Measurements from ENCODE around the gene GID8. TPM values are rescaled to one million over a fixed set of nuclear protein-coding genes. Genes with fewer than 3 reads are reported as not detected.
A peak's percentile ranks its signal among the peaks of the same experiment; 100 is the strongest.

The GID8 gene
- total RNA-seq, 1 donor from 2014 or later: 32.9 TPM

GRCh38 chr20:62970307-62971210 lies 32.6 kb downstream of the GID8 start:
- no peak for DNase-seq (ENCODE audit: low spot score)

GRCh38 chr20:62971211-62971949 lies 33.4 kb downstream of the GID8 start:
- no peak for DNase-seq (ENCODE audit: low spot score)

- DNase-seq (ENCODE audit: low spot score): peak; percentile 87
These were observed 34.2 kb downstream of the GID8 start for GRCh38 chr20:62971950-62972844.

GRCh38 chr20:62972845-62973745 lies 35.1 kb downstream of the GID8 start:
- DNase-seq (ENCODE audit: low spot score): no peak

- no peak for DNase-seq (ENCODE audit: low spot score)
These were observed 37.4 kb downstream of the GID8 start for GRCh38 chr20:62975251-62975760.

GRCh38 chr20:62975812-62976508 lies 38.0 kb downstream of the GID8 start:
- DNase-seq (ENCODE audit: low spot score): no peak

- no peak for DNase-seq (ENCODE audit: low spot score)
These were observed 38.9 kb downstream of the GID8 start for GRCh38 chr20:62976886-62977285.

GRCh38 chr20:62977613-62978560 lies 39.9 kb downstream of the GID8 start:
- no peak for DNase-seq (ENCODE audit: low spot score)

GRCh38 chr20:62978561-62978943 lies 40.6 kb downstream of the GID8 start:
- no peak for DNase-seq (ENCODE audit: low spot score)

GRCh38 chr20:62979310-62979709 lies 41.4 kb downstream of the GID8 start:
- no peak for DNase-seq (ENCODE audit: low spot score)

GRCh38 chr20:62979876-62980373 lies 42.0 kb downstream of the GID8 start:
- no peak for DNase-seq (ENCODE audit: low spot score)

- DNase-seq (ENCODE audit: low spot score): no peak
These were observed 42.5 kb downstream of the GID8 start for GRCh38 chr20:62980380-62980960.

- DNase-seq (ENCODE audit: low spot score): no peak
These were observed 43.0 kb downstream of the GID8 start for GRCh38 chr20:62980970-62981369.

GRCh38 chr20:62982124-62983075 lies 44.5 kb downstream of the GID8 start:
- no peak for DNase-seq (ENCODE audit: low spot score)

- DNase-seq (ENCODE audit: low spot score): no peak
These were observed 45.3 kb downstream of the GID8 start for GRCh38 chr20:62983210-62983609.

GRCh38 chr20:62984666-62985443 lies 46.9 kb downstream of the GID8 start:
- DNase-seq (ENCODE audit: low spot score): no peak

All from mucosa of gallbladder (tissue), 1 donor.